Keratinocyte (primary cell): Measurements from ENCODE around the gene LPO. TPM values are rescaled to one million over a fixed set of nuclear protein-coding genes. Genes with fewer than 3 reads are reported as not detected.

Source experiments
- DNase-seq: peaks from one replicate; pipeline ENCODE4 v3.0.0-alpha.2; 2011; ENCODE audit warnings: low read depth, missing footprints, low spot score
- FAIRE-seq: peaks from 2 replicates; lab custom pipeline; 2011; peaks lifted over from hg19 to GRCh38; lab: Jason Lieb, UNC
- H2AFZ ChIP-seq: 2 replicates; pipeline ENCODE4 v1.6.0; 2012; ENCODE audit warnings: low read length, control low read depth, inconsistent platforms; ENCODE audit not compliant: control insufficient read depth
- H3K27ac ChIP-seq: 2 replicates; pipeline ENCODE4 v1.5.1; 2011; ENCODE audit warnings: low read length; ENCODE audit not compliant: control insufficient read depth, insufficient read depth
- H3K27me3 ChIP-seq: 3 replicates; pipeline ENCODE4 v1.6.0; 2011; ENCODE audit warnings: low read length; ENCODE audit not compliant: control insufficient read depth, insufficient read depth; ENCODE audit errors: extremely low read depth
- H3K36me3 ChIP-seq, 2 experiments: 2 replicates in 1 of 2; 3 replicates in 1 of 2; pipeline ENCODE4 v1.5.1; 2011; ENCODE audit warnings: low read length in 2 of 2, mild to moderate bottlenecking in 1 of 2; ENCODE audit not compliant: control insufficient read depth in 2 of 2, insufficient read depth in 2 of 2; ENCODE audit errors: extremely low read depth in 1 of 2
- H3K4me1 ChIP-seq: 3 replicates; pipeline ENCODE4 v1.5.1; 2011; ENCODE audit warnings: low read length; ENCODE audit not compliant: control insufficient read depth, insufficient read depth; ENCODE audit errors: extremely low read depth
- H3K4me2 ChIP-seq: 3 replicates; pipeline ENCODE4 v1.6.0; 2011; ENCODE audit warnings: low read depth, low read length; ENCODE audit not compliant: control insufficient read depth, insufficient read depth; ENCODE audit errors: extremely low read depth
- H3K4me3 ChIP-seq, 3 experiments: fragments of 200-600 bp in 1 of 3; sonication (generic) in 1 of 3; 2 replicates in 2 of 3; 3 replicates in 1 of 3; pipeline ENCODE4 v1.5.1; 2011 to 2016; ENCODE audit warnings: low read length in 3 of 3, mild to moderate bottlenecking in 3 of 3, control low read depth in 2 of 3, inconsistent platforms in 1 of 3, low read depth in 1 of 3, mixed read lengths in 1 of 3, mixed run types in 1 of 3, moderate library complexity in 1 of 3; ENCODE audit not compliant: control insufficient read depth in 2 of 3, insufficient read depth in 2 of 3; ENCODE audit errors: extremely low read depth in 1 of 3
- H3K79me2 ChIP-seq: 2 replicates; pipeline ENCODE4 v1.6.0; 2012; ENCODE audit warnings: low read length; ENCODE audit not compliant: control insufficient read depth, insufficient read depth
- H3K9ac ChIP-seq: 3 replicates; pipeline ENCODE4 v1.6.0; 2011; ENCODE audit warnings: low read length; ENCODE audit not compliant: control insufficient read depth, insufficient read depth; ENCODE audit errors: extremely low read depth
- H3K9me1 ChIP-seq: 3 replicates; pipeline ENCODE4 v1.6.0; 2011; ENCODE audit warnings: low read length; ENCODE audit not compliant: control insufficient read depth, insufficient read depth; ENCODE audit errors: extremely low read depth
- H3K9me3 ChIP-seq: 2 replicates; pipeline ENCODE4 v1.5.1; 2012; ENCODE audit warnings: low read depth, low read length; ENCODE audit not compliant: control insufficient read depth
- H4K20me1 ChIP-seq: 3 replicates; pipeline ENCODE4 v1.6.0; 2011; ENCODE audit warnings: low read length; ENCODE audit not compliant: control insufficient read depth, insufficient read depth; ENCODE audit errors: extremely low read depth
- EZH2 ChIP-seq: IDR thresholded peaks from one replicate; pipeline ENCODE4 v1.6.1; 2012; ENCODE audit warnings: inconsistent platforms, mild to moderate bottlenecking, low read length, moderate library complexity
- dilution Hi-C: fragments of 300-500 bp; cut with MboI; formaldehyde crosslinking; loops from one replicate; pipeline ENCODE4 v1.7.0; 2020; ENCODE audit warnings: low sequenced_read_pairs; ENCODE audit not compliant: extremely low pct_ligation_motif_present
- polyA plus RNA-seq, 5 experiments: library from polyadenylated mRNA; depleted of rRNA in 3 of 5; stranded (reverse) in 3 of 5; stranded (forward) in 1 of 5; unstranded in 1 of 5; fragments of >200 nt; gene quantifications; 1 replicate in 1 of 5; 2 replicates in 3 of 5; 3 replicates in 1 of 5; pipeline versions ENCODE4 v1.2.1 to v1.2.3, GENCODE V29; 2011 to 2012; ENCODE audit warnings: missing spikeins in 2 of 5, low read depth in 1 of 5, low replicate concordance in 1 of 5
- TF ChIP-seq, protein P1 (sequence below), 3 experiments: IDR thresholded peaks in 1 of 3; conservative IDR thresholded peaks in 1 of 3; optimal IDR thresholded peaks in 1 of 3; 2 replicates in 2 of 3; 3 replicates in 1 of 3; pipeline versions ENCODE3 to v1.5.1; 2011; ENCODE audit warnings: low read length in 3 of 3, mild to moderate bottlenecking in 3 of 3, moderate library complexity in 2 of 3, control low read depth in 1 of 3, inconsistent platforms in 1 of 3; ENCODE audit not compliant: insufficient read depth in 2 of 3; ENCODE audit errors: extremely low read depth in 1 of 3

LPO gene
- polyA plus RNA-seq, 1 donor (not counting 4 experiments of a cell fraction or from before 2014, with no cell fraction given): not detected

DNA sequence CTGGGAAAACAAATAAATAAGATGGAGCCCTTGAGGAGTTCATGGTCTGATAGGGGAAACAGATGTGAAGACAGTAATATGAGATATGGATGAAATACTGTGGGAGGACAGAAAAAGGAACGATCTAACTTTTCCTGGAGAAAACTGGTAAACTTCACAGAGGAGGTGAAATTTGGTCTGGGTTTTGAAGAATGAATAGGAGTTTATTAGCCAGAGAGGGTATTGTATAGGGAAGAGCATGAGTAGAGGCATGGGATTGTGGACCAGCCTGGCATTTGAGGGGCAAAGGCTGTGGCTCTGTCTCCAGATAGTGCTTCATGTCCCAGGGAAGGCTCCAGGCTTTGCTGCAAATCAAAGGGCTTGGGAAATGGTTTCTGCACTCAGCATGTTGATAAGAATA is 1.6 kb downstream of the LPO start:
- no peak overlapping the region for H3K4me2 ChIP-seq
- H3K27me3 ChIP-seq: peaks cover 33% of the 10 kb centered on the region
- H3K36me3 ChIP-seq: no peaks in the 10 kb centered on the region
- H4K20me1 ChIP-seq: no peaks in the 10 kb centered on the region
- FAIRE-seq (no peak), DNase-seq (no peak)
- H3K4me1 ChIP-seq: no peaks in the 10 kb centered on the region
- dilution Hi-C loops: no loop called here
- no peak overlapping the region for H2AFZ ChIP-seq
- no peaks in the 10 kb centered on the region for H3K9me3 ChIP-seq
- H3K79me2 ChIP-seq: no peaks in the 10 kb centered on the region
- no peak overlapping the region for H3K9ac ChIP-seq
- TF ChIP-seq, protein P1, sequence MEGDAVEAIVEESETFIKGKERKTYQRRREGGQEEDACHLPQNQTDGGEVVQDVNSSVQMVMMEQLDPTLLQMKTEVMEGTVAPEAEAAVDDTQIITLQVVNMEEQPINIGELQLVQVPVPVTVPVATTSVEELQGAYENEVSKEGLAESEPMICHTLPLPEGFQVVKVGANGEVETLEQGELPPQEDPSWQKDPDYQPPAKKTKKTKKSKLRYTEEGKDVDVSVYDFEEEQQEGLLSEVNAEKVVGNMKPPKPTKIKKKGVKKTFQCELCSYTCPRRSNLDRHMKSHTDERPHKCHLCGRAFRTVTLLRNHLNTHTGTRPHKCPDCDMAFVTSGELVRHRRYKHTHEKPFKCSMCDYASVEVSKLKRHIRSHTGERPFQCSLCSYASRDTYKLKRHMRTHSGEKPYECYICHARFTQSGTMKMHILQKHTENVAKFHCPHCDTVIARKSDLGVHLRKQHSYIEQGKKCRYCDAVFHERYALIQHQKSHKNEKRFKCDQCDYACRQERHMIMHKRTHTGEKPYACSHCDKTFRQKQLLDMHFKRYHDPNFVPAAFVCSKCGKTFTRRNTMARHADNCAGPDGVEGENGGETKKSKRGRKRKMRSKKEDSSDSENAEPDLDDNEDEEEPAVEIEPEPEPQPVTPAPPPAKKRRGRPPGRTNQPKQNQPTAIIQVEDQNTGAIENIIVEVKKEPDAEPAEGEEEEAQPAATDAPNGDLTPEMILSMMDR (optimal IDR thresholded peaks at IDR 0.05 in 1 of 3, IDR thresholded peaks at IDR 0.05 in 1 of 3, conservative IDR thresholded peaks at IDR 0.05 in 1 of 3; ENCODE audit: extremely low read depth in 1 of 3, insufficient read depth in 2 of 3, low read length in 3 of 3): no peak
- no peak for TF ChIP-seq EZH2
- H3K9me1 ChIP-seq: no peaks in the 10 kb centered on the region
- no peak overlapping the region for H3K4me3 ChIP-seq
- no peak overlapping the region for H3K27ac ChIP-seq

DNA sequence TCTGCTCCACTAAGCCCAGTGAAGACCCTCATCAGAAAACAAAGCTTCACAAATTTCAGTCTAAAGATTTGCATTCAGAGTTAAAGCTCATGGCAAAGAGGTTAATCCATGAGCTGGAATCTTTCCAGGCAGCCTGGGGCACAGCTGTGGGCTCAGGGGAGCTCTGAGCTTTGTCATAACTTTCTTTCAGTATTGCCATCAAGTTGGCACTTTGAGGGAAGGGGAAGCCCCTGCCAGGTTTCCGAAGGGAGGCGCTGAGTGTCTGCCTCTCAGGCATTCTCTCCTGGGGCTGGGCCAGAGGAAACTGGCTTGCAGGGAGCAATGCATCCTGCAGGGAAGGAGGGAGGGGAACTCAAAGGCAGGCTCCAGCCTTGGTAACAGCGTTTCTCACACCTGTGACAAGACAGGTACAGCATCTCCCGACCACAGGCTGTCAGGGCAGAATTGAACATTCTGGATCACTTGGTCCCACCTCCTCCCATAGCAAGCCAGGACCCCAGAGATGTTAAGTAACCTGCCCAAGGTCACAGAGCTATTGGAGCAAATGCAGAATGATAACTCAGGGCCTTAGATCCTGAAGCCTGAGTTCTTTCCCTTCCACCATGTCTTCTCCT is 3.9 kb downstream of the LPO start:
- no peaks in the 10 kb centered on the region for H4K20me1 ChIP-seq
- H3K9me3 ChIP-seq: no peaks in the 10 kb centered on the region
- H3K79me2 ChIP-seq: no peaks in the 10 kb centered on the region
- no peaks in the 10 kb centered on the region for H3K36me3 ChIP-seq
- no peaks in the 10 kb centered on the region for H3K4me1 ChIP-seq
- TF ChIP-seq, protein P1 (optimal IDR thresholded peaks at IDR 0.05 in 1 of 3, IDR thresholded peaks at IDR 0.05 in 1 of 3, conservative IDR thresholded peaks at IDR 0.05 in 1 of 3; ENCODE audit: extremely low read depth in 1 of 3, insufficient read depth in 2 of 3, low read length in 3 of 3): no peak
- TF ChIP-seq EZH2: no peak
- H2AFZ ChIP-seq: no peak overlapping the region
- dilution Hi-C loops: no loop called here
- DNase-seq (no peak), FAIRE-seq (no peak)
- H3K9ac ChIP-seq: no peak overlapping the region
- no peak overlapping the region for H3K4me2 ChIP-seq
- peaks cover 37% of the 10 kb centered on the region for H3K27me3 ChIP-seq
- H3K27ac ChIP-seq: no peak overlapping the region
- no peak overlapping the region for H3K4me3 ChIP-seq
- H3K9me1 ChIP-seq: no peaks in the 10 kb centered on the region
